ENCODE measurements around the gene UHRF2. TPM values are rescaled to one million over a fixed set of nuclear protein-coding genes. Genes with fewer than 3 reads are reported as not detected.

The UHRF2 gene
- total and polyA plus RNA-seq, 2 of the 4 experiments (the other 2 are of a cell fraction): 27.6 to 37.3 TPM

DNA sequence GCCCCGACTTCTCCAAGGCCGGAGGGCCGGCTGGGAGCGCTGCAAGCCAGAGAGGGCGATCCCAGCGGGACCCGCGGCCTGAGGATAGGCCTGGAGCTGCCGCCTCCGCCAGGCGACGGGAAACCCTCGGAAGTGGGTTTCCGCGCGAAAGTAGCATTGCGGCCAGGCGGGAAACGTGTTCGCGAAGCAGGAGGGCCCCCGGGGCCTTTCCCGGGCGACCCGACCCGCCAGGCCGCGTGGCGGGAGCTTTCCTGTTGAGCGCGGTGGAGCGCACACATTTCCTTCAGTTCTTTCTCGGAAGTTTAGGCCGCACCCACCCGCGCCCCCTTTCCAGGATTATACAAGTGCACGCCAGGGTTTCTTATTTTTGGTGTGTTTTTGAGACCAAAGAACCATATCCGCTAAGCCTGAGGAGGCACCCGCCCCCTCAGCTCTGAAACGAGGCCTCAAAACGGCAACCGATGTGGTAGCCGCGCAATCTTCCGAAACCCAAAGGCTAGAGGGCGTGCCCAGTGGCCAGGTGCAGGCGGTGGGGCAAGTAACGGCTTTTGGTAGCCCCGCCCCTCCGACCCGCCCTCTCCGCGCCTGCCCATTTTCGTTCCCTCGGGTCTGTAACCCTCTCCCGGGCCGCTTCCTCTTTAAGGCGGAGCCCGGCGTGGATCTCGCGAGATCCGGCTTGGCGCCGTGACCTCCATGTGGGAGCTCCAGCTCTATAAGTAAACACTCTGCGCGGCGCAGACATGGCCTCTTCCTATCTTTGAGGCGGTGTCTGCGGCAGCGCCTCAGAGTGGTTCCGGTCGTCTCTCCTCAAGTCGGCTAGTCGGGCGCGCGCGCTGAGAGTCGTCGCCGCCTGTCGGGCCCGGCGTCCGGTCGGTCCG is at the start of gene UHRF2 (continued):
- TF ChIP-seq, protein P1, sequence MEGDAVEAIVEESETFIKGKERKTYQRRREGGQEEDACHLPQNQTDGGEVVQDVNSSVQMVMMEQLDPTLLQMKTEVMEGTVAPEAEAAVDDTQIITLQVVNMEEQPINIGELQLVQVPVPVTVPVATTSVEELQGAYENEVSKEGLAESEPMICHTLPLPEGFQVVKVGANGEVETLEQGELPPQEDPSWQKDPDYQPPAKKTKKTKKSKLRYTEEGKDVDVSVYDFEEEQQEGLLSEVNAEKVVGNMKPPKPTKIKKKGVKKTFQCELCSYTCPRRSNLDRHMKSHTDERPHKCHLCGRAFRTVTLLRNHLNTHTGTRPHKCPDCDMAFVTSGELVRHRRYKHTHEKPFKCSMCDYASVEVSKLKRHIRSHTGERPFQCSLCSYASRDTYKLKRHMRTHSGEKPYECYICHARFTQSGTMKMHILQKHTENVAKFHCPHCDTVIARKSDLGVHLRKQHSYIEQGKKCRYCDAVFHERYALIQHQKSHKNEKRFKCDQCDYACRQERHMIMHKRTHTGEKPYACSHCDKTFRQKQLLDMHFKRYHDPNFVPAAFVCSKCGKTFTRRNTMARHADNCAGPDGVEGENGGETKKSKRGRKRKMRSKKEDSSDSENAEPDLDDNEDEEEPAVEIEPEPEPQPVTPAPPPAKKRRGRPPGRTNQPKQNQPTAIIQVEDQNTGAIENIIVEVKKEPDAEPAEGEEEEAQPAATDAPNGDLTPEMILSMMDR (conservative IDR thresholded peaks at IDR 0.05; ENCODE audit: low read depth, low read length): 0 out of 2 replicates have a peak, but pooled peaks have one; percentile 2
- TF ChIP-seq, protein P2, sequence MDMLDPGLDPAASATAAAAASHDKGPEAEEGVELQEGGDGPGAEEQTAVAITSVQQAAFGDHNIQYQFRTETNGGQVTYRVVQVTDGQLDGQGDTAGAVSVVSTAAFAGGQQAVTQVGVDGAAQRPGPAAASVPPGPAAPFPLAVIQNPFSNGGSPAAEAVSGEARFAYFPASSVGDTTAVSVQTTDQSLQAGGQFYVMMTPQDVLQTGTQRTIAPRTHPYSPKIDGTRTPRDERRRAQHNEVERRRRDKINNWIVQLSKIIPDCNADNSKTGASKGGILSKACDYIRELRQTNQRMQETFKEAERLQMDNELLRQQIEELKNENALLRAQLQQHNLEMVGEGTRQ (IDR thresholded peaks at IDR 0.05; ENCODE audit: low read depth, low read length): peak; percentile 64; the same call in 1 of the 2 replicates
- TF ChIP-seq CHD1 (IDR thresholded peaks at IDR 0.05; ENCODE audit: low read depth, low read length) (no peak), BHLHE40 (IDR thresholded peaks at IDR 0.05; ENCODE audit: low read depth, low read length) (peak; percentile 13; the same call in 1 of the 2 replicates)
